Heart left ventricle (tissue), 16 donors: ENCODE data around the gene C1QL1. TPM values are rescaled to one million over a fixed set of nuclear protein-coding genes. Genes with fewer than 3 reads are reported as not detected.
A peak's percentile ranks its signal among the peaks of the same experiment; 100 is the strongest.

Source experiments
- ATAC-seq, 4 donors: fragments of 200-7000 bp; cut with Tn5 transposase; one replicate each; pipeline ENCODE4 v1.9.1; 2020 to 2022; ENCODE audit warnings: moderate library complexity in 4 of 4, mild to moderate bottlenecking in 3 of 4, moderate number of reproducible peaks in 1 of 4
- DNase-seq, 5 donors: peaks; one replicate each; pipeline ENCODE4 v3.0.0-alpha.2; 2020
- H3K27ac ChIP-seq, 12 donors: fragments of 200-600 bp; sonication (generic) in 4 of 12; one replicate each; pipeline versions ENCODE4 v1.5.0 to v1.8.0; 2016 to 2022; ENCODE audit warnings: mild to moderate bottlenecking in 2 of 12
- H3K27me3 ChIP-seq, 9 donors: fragments of 200-600 bp; sonication (generic) in 2 of 9; one replicate each; pipeline versions ENCODE4 v1.5.1 to v1.8.0; 2016 to 2022; ENCODE audit warnings: mild to moderate bottlenecking in 3 of 9
- H3K36me3 ChIP-seq, 9 donors: fragments of 200-600 bp; sonication (generic) in 2 of 9; one replicate each; pipeline versions ENCODE4 v1.5.0 to v1.8.0; 2018 to 2022; ENCODE audit warnings: mild to moderate bottlenecking in 2 of 9
- H3K4me1 ChIP-seq, 12 donors: fragments of 200-600 bp; sonication (generic) in 4 of 12; one replicate each; pipeline versions ENCODE4 v1.5.0 to v1.8.0; 2016 to 2022; ENCODE audit warnings: mild to moderate bottlenecking in 3 of 12
- H3K4me3 ChIP-seq, 12 donors: fragments of 200-600 bp; sonication (generic) in 4 of 12; one replicate each; pipeline versions ENCODE4 v1.5.0 to v1.8.0; 2017 to 2022; ENCODE audit warnings: mild to moderate bottlenecking in 9 of 12, moderate library complexity in 4 of 12
- H3K9me3 ChIP-seq, 12 donors: fragments of 200-600 bp; sonication (generic) in 4 of 12; one replicate each; pipeline versions ENCODE4 v1.5.0 to v1.8.0; 2016 to 2022; ENCODE audit warnings: mild to moderate bottlenecking in 1 of 12
- POLR2A ChIP-seq, 2 donors: fragments of 450-650 bp; IDR thresholded peaks; one replicate each; pipeline ENCODE4 v1.6.1; 2017; ENCODE audit warnings: antibody characterized with exemption in 2 of 2, mild to moderate bottlenecking in 2 of 2, moderate library complexity in 2 of 2
- WGBS, 4 donors: extraction: QIAGEN DNeasy Blood & Tissue Kit in 2 of 4; methylation state at CpG; one replicate each; pipeline versions ENCODE4 v1.1.5 to v1.1.7; 2013 to 2018; 5-methylcytosine and 5-hydroxymethylcytosine counted together
- intact Hi-C, 10 donors: fragments of 100-400 bp; cut with DNase I; formaldehyde crosslinking; loops; one replicate each; pipeline versions ENCODE4 v1.11.1 to v1.14.2; 2022
- polyA plus RNA-seq, 2 donors: library from polyadenylated mRNA; stranded (reverse); fragments of 200-250 nt; gene quantifications; one replicate each; pipeline ENCODE4 v1.2.3, GENCODE V29; 2013
- total RNA-seq, 9 donors: library from RNA; depleted of rRNA in 2 of 9; stranded (reverse); fragments of >200 nt in 2 of 9; fragmentation: NEBNext Ultra II Directional in 3 of 9; extraction: Animal tissue kit (Norgen Biotek cat#: 25700) in 3 of 9; gene quantifications; one replicate each; pipeline versions ENCODE4 v1.1.0 to v1.2.4, GENCODE V29; 2016 to 2023
- TF ChIP-seq, protein P1 (sequence below), 12 donors: fragments of 200-600 bp; sonication (generic) in 4 of 12; IDR thresholded peaks; one replicate each; pipeline versions ENCODE4 v1.5.0 to v1.8.0; 2018 to 2022; ENCODE audit warnings: antibody characterized with exemption in 12 of 12, mild to moderate bottlenecking in 5 of 12
- donor health status: ischemic (EF 13 %, LVEDD 7.1; RV severe dilation, severe dysfunction).
- donor health status: healthy with polysubstance abuse.
- donor health status: DM: no; HTN: yes; CAD: no.
- donor health status: DM: no; HTN: no; CAD: no.
- donor health status: ischemic (EF 25% LVEDD 6.9; RV normal size, moderate dysfunction).
- donor health status: ischemic (EF 25% LVEDD 5.7; RV mildly dilated, moderate dysfunction).
- donor health status: healthy.
- donor health status: DM: yes; HTN: yes; CAD: no.
- donor health status: ischemic (EF 35%, LVEDD 5.7; RV mildly dilated, moderate dysfunction).
- donor health status: nonischemic (EF 11% LVEDD 7.7; RV severe dilation, severe dysfunction).
- donor health status: DM: yes; HTN: yes; CAD: no.
- donor health status: PGD.
- donor health status: ischemic (EF 29% LVEDD 5.4; RV normal size, mild dysfunction).
- donor health status: nonischemic (EF 23%, LVEDD 6.1; RV moderate dilation, normal function).

C1QL1 gene
- total and polyA plus RNA-seq, 11 donors, result 0.66 to 5.8 (median 1.4) TPM

DNA sequence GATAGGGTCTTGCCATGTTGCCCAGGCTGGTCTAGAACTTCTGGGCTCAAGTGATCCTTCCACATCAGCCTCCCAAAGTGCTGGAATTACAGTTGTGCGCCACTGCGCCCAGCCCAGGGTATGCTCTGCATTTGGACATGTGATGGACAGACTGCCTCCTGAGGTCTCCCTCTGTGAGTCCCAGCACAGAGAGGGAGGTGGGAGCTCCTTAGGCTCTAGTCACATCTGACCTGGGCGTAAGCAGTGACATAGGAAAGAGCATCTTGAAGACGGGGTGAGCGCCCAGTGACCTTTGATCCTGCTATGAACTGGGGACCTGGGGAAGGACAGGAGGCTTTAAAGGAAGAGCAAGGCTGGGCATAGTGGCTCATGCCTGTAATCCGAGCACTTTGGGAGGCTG is 50.6 kb downstream of the C1QL1 start:
- H3K9me3 ChIP-seq, result no peaks in the 10 kb centered on the region
- H3K27ac ChIP-seq, result peak overlapping the region in 8 of 12 donors; percentile 41 to 75 (median 64)
- no peak overlapping the region for H3K4me3 ChIP-seq
- TF ChIP-seq, protein P1, sequence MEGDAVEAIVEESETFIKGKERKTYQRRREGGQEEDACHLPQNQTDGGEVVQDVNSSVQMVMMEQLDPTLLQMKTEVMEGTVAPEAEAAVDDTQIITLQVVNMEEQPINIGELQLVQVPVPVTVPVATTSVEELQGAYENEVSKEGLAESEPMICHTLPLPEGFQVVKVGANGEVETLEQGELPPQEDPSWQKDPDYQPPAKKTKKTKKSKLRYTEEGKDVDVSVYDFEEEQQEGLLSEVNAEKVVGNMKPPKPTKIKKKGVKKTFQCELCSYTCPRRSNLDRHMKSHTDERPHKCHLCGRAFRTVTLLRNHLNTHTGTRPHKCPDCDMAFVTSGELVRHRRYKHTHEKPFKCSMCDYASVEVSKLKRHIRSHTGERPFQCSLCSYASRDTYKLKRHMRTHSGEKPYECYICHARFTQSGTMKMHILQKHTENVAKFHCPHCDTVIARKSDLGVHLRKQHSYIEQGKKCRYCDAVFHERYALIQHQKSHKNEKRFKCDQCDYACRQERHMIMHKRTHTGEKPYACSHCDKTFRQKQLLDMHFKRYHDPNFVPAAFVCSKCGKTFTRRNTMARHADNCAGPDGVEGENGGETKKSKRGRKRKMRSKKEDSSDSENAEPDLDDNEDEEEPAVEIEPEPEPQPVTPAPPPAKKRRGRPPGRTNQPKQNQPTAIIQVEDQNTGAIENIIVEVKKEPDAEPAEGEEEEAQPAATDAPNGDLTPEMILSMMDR (IDR thresholded peaks at IDR 0.05), result no peak
- TF ChIP-seq POLR2A (IDR thresholded peaks at IDR 0.05), result no peak
- WGBS, 4 donors, result 84 to 92% (median 90%) methylated on average over 5 to 6 of the region's 6 CpGs
- H3K36me3 ChIP-seq, result no peaks in the 10 kb centered on the region
- peaks cover 0 to 38% (median 16%) of the 10 kb centered on the region in 12 donors for H3K4me1 ChIP-seq
- ATAC-seq (no peak), DNase-seq (peak in 1 of 5 donors; percentile 20)
- intact Hi-C loops, result loop anchor here in 6 of 10 donors (5.0 to 10.0 kb wide), 3 partner anchors 177 to 277 kb away; no protein-coding TSS in a partner anchor
- peaks cover 0 to 12% (median 0%) of the 10 kb centered on the region in 9 donors for H3K27me3 ChIP-seq

DNA sequence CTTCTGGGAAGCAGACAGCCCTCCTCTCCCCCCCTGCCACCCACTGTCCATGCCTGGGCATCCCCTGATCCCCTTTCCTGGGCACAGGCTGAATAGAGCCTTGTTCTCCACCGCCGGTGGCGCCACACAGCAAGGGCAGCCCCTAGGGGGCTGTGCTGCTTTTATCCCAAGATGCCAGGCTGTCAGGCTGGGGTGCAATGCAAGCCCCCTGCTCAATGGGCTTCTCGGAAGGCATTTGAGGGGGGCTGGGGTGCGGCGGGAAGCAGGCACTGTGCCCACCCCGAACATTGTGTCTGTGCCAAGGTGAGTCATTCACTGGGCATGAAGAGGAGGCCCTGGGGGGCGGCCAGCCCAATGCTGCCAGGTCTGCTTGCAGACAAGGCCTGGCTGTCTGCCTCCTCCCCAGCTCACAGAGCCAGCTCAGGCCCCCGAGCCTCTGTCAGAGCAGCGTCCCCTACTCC is 51.3 kb downstream of the C1QL1 start:
- Histone ChIP-seq H3K36me3 (no peaks in the 10 kb centered on the region), H3K27ac (peak overlapping the region in 11 of 12 donors; percentile 37 to 75 (median 62)), H3K4me3 (no peak overlapping the region), H3K9me3 (no peaks in the 10 kb centered on the region), H3K4me1 (peaks cover 0 to 40% (median 17%) of the 10 kb centered on the region in 12 donors), H3K27me3 (peaks cover 0 to 19% (median 0%) of the 10 kb centered on the region in 9 donors)
- ATAC-seq (peak; percentile 65 to 79 (median 69)), DNase-seq (peak; percentile 72 to 89 (median 82))
- intact Hi-C loops, result loop anchor here in 6 of 10 donors (5.0 to 10.0 kb wide), 3 partner anchors 178 to 278 kb away; no protein-coding TSS in a partner anchor
- TF ChIP-seq, protein P1 (IDR thresholded peaks at IDR 0.05), result peak in 1 of 12 donors; percentile 2
- TF ChIP-seq POLR2A (IDR thresholded peaks at IDR 0.05), result no peak
- 39 to 52% (median 43%) methylated on average over 9 to 10 of the region's 10 CpGs for WGBS, 4 donors

DNA sequence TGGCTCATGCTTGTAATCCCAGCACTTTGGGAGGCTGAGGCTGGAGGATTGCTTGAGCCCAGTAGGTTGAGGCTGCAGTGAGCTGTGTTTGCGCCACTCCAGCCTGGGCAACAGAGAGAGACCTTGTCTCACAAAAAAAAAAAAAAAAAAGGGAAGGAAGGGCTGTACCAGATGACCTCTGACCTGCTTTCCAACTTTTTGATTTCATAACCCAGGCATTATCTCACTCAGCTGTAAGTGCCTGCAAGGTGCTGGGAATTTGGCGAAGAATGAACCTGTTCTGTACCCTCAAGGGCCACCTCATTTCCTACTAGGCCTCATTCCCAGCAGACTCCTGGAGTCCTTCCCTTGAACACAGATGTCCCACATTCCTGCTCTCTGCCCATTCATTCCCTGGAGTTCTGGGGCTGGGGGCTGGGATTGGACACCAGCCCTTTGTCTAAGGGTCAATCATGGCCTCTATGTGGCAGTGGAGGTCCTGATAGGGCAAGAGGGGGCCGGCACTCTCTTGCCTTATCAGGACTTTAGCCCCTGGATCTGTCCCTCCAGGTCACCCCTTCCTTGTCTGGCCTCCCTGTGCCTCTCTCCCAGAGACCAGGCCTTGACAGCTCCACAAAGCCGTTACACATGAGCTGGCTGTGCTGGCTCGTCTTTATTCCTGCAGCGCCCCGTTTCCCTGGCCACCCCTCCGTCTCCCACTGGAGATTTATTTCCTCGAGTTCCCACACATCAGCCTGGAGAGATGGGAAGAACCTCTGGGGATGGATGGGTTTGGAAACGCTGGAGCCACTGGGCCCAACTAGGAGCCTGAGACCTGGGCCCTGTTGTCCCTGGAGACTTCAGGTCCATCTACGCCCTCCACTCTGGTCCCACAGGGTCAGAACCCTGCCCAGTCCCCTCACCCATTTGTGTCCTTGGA is 52.0 kb downstream of the C1QL1 start:
- intact Hi-C loops, result loop anchor here in 6 of 10 donors (5.0 to 10.0 kb wide), 3 partner anchors 179 to 279 kb away; no protein-coding TSS in a partner anchor
- ATAC-seq, result peak in 1 of 4 donors; percentile 2
- WGBS, 4 donors, result 75 to 79% (median 76%) methylated on average over 11 of the region's 11 CpGs

More for the DNA sequence above, 52.0 kb downstream of the C1QL1 start:
- Histone ChIP-seq H3K36me3 (no peaks in the 10 kb centered on the region), H3K4me3 (no peak overlapping the region), H3K9me3 (no peaks in the 10 kb centered on the region), H3K27ac (peak overlapping the region in 11 of 12 donors; percentile 37 to 75 (median 62)), H3K27me3 (peaks cover 0 to 25% (median 0%) of the 10 kb centered on the region in 9 donors), H3K4me1 (peaks cover 0 to 38% (median 20%) of the 10 kb centered on the region in 12 donors)
- DNase-seq, result peak in 1 of 5 donors; percentile 26
- TF ChIP-seq, protein P1 (IDR thresholded peaks at IDR 0.05), result no peak
- TF ChIP-seq POLR2A (IDR thresholded peaks at IDR 0.05), result no peak
